SKM-1 treated with dmso at 0.1 percent for 144 hours (cell line): ENCODE measurements around the gene STAP2.
A peak's percentile ranks its signal among the peaks of the same experiment; 100 is the strongest.

Experiments used
- DNase-seq: peaks from one replicate; lab custom pipeline; 2025; ENCODE audit not compliant: unreplicated experiment; lab: John Stamatoyannopoulos, UW

Gene STAP2

GRCh38 chr19:4370418-4371041 is 31.9 kb upstream of the STAP2 start:
- DNase-seq: no peak

GRCh38 chr19:4369888-4370260 is 31.2 kb upstream of the STAP2 start:
- no peak for DNase-seq

GRCh38 chr19:4369109-4369887 is 30.7 kb upstream of the STAP2 start:
- peak; percentile 37 for DNase-seq

- DNase-seq: no peak
Observed at GRCh38 chr19:4368128-4368820, 29.6 kb upstream of the STAP2 start.

GRCh38 chr19:4367781-4368127 is 29.1 kb upstream of the STAP2 start:
- no peak for DNase-seq

GRCh38 chr19:4367336-4367723 is 28.7 kb upstream of the STAP2 start:
- DNase-seq: no peak

GRCh38 chr19:4366666-4367335 is 28.2 kb upstream of the STAP2 start:
- no peak for DNase-seq

GRCh38 chr19:4365791-4366665 is 27.4 kb upstream of the STAP2 start:
- no peak for DNase-seq

- no peak for DNase-seq
Observed at GRCh38 chr19:4365341-4365740, 26.7 kb upstream of the STAP2 start.

- no peak for DNase-seq
Observed at GRCh38 chr19:4363571-4364304, 25.1 kb upstream of the STAP2 start.

GRCh38 chr19:4362831-4363545 is 24.4 kb upstream of the STAP2 start:
- DNase-seq: no peak

GRCh38 chr19:4362101-4362828 is 23.6 kb upstream of the STAP2 start:
- no peak for DNase-seq

GRCh38 chr19:4361152-4362046 is 22.8 kb upstream of the STAP2 start:
- no peak for DNase-seq

- DNase-seq: no peak
Observed at GRCh38 chr19:4360641-4361151, 22.1 kb upstream of the STAP2 start.

GRCh38 chr19:4360081-4360569 is 21.5 kb upstream of the STAP2 start:
- DNase-seq: no peak

GRCh38 chr19:4359627-4360000 is 21.0 kb upstream of the STAP2 start:
- DNase-seq: no peak
